Stimulated activated CD8-positive, alpha-beta memory T cell treated with anti-CD3 and anti-CD28 coated beads, Interleukin-12 subunit alpha, Interleukin-12 subunit beta, amount 100 ng/mL, for 24 hours (primary cell): ENCODE results near the gene ZSCAN21.
"Not testable (repeated sequence)": the region's sequence is repeated elsewhere in the genome, so short reads cannot be mapped to it uniquely, and the experiment has no call there.

Source experiments
- DNase-seq: peaks from one replicate; pipeline ENCODE4 v3.0.0-alpha.2; 2020; ENCODE audit errors: extremely low read depth

Gene ZSCAN21

GRCh38 chr7:100049441-100050291 is at the start of gene ZSCAN21:
Gene ZSCAN21, plus strand, starts transcription at chr7:100049774. Its CDS starts 7,233 bp downstream, at chr7:100057007.
- peak; percentile 62 for DNase-seq

GRCh38 chr7:100000239-100000638 is 49.3 kb upstream of the ZSCAN21 start:
- DNase-seq: no peak

- no peak for DNase-seq
These were observed 45.6 kb upstream of the ZSCAN21 start for GRCh38 chr7:100003711-100004661.

GRCh38 chr7:100007887-100008286 is 41.7 kb upstream of the ZSCAN21 start:
- DNase-seq: no peak

- DNase-seq: no peak
These were observed 41.0 kb upstream of the ZSCAN21 start for GRCh38 chr7:100008525-100008924.

GRCh38 chr7:100009952-100010351 is 39.6 kb upstream of the ZSCAN21 start:
- DNase-seq: not testable (repeated sequence)

GRCh38 chr7:100010901-100011300 is 38.7 kb upstream of the ZSCAN21 start:
- no peak for DNase-seq

- no peak for DNase-seq
These were observed 38.1 kb upstream of the ZSCAN21 start for GRCh38 chr7:100011516-100011915.

GRCh38 chr7:100012385-100013327 is 36.9 kb upstream of the ZSCAN21 start:
- DNase-seq: not testable (repeated sequence)

- no peak for DNase-seq
These were observed 36.3 kb upstream of the ZSCAN21 start for GRCh38 chr7:100013328-100013676.

- DNase-seq: peak; percentile 61
These were observed 34.1 kb upstream of the ZSCAN21 start, which contains the start of gene ZKSCAN1 for GRCh38 chr7:100015232-100016214. Gene ZKSCAN1, plus strand, starts transcription at chr7:100015596. Its CDS starts 7,911 bp downstream, at chr7:100023507.

- no peak for DNase-seq
These were observed 33.2 kb upstream of the ZSCAN21 start for GRCh38 chr7:100016215-100016901.

GRCh38 chr7:100017300-100017699 is 32.3 kb upstream of the ZSCAN21 start:
- DNase-seq: no peak

- no peak for DNase-seq
These were observed 31.7 kb upstream of the ZSCAN21 start for GRCh38 chr7:100017875-100018274.

GRCh38 chr7:100019908-100020307 is 29.7 kb upstream of the ZSCAN21 start:
- DNase-seq: no peak

GRCh38 chr7:100021297-100021696 is 28.3 kb upstream of the ZSCAN21 start:
- no peak for DNase-seq

GRCh38 chr7:100022621-100023020 is 27.0 kb upstream of the ZSCAN21 start:
- DNase-seq: no peak

GRCh38 chr7:100023526-100023925 is 26.0 kb upstream of the ZSCAN21 start:
- DNase-seq: no peak

GRCh38 chr7:100024020-100024619 is 25.5 kb upstream of the ZSCAN21 start:
- no peak for DNase-seq
